NCI-H2196 treated with DMSO at 0.1 percent for 48 hours (cell line): ENCODE measurements around the gene KDR.

ENCODE experiments used
- DNase-seq: peaks from one replicate; lab custom pipeline; 2025; ENCODE audit not compliant: unreplicated experiment; lab: John Stamatoyannopoulos, UW

KDR gene

GRCh38 chr4:55080174-55080865 lies 45.1 kb downstream of the KDR start:
- no peak for DNase-seq

- DNase-seq = no peak
These were observed 45.8 kb downstream of the KDR start for GRCh38 chr4:55079451-55080173.

- DNase-seq = no peak
These were observed 46.4 kb downstream of the KDR start for GRCh38 chr4:55078987-55079386.

GRCh38 chr4:55077577-55077976 lies 47.8 kb downstream of the KDR start:
- DNase-seq = no peak

DNA sequence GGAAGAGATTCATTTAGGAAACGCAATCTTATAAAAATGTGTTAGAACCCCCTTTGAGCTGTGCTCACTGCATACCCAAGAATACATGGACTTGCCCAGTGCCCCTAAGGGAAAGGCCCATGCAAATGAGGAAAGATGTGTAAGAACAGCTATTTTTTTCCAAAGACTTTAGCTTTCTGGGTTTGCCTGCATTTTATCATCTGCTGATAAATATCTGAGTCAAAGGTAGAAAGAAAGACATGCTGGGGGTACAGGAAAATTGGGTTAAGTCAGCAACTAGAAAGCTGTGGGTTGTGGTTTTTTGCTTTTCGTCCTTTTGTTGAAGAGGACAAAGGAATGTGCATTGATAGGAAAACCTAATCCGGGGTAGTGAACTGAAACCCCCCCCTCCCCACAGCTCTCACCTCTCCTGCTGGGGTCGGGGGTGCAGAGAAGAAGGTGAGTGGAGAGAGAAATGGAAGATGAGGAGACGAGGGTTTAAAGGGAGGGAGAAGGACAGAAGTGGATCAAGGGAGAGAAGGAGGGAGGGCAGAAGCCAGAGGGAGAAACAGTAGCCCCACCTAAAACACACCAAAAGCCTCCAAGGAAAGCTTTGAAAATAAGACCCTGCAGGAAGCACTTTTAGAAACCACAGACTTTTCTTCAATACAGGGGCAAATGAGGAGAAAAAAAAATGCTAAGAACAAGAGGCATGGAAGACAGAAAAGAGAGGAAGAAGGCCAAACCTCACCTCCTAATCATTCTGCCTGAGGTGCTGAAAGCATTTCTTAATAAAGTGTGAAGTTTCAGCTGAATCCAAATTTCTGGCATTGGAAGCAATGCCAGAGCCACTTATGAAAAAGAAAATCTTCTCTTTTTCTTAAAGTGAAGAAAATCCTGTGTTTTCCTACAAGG lies 49.3 kb downstream of the KDR start:
- DNase-seq = no peak

DNA sequence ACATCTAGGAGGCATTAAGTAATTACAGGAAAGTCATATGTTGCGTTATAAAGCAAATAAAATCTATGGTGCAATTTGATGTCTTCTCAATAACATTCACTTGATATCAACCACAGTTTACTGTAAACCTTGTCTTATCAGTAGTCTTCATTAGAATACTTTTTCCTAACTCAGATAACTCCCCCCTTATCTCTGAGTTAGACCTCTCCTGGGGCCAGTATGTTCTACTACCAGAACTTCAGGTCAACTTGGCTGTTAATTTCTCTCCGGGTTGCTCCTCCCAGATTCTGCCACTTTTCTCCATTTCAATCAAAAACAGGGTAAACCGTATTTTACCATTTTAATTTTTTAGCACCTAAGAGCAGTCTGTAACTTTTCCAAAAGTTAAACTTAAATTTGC lies 50.0 kb downstream of the KDR start:
- DNase-seq = no peak

GRCh38 chr4:55074386-55074785 lies 51.0 kb downstream of the KDR start:
- no peak for DNase-seq

- no peak for DNase-seq
These were observed 53.4 kb downstream of the KDR start for GRCh38 chr4:55071951-55072350.

DNA sequence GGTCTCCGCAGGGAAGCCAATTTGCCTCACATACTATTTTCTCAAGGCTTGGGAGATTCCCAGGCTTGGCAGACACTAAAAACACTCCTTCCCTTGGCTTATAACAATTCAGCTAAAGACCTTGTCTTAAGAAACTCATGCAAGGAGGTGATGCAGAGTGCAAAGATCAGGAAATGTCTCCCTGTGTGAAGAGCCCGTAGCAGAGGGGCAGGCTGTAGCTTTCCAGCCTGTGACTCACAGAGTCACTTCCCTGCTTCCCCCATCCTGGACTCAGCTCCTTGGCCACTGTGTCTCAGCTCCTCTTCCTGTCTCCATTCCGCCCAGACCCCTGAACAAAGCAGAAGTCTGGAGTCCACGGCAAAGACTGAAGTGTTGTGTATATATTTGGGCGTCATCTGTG lies 56.1 kb downstream of the KDR start:
- no peak for DNase-seq

GRCh38 chr4:55068522-55068921 lies 56.9 kb downstream of the KDR start:
- DNase-seq = no peak

DNA sequence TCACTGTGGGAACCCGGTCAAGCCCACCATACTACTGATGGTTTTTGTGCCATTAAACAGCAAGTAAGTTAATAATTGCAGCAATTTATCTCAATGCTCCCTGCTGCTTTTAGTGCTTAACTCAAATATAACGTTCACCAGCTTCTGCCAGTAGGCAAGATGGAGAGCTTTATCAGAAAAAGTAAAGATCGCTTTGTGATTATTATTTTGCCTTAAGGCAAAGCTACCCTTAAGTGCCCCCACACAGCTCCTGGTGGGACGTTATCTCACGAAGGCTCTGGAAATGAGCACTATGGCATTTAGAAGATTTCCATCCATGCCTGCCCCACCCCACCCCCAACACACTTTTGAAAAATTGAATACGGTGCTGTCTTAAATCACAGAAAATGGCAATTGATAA lies 59.4 kb downstream of the KDR start:
- DNase-seq = no peak

DNA sequence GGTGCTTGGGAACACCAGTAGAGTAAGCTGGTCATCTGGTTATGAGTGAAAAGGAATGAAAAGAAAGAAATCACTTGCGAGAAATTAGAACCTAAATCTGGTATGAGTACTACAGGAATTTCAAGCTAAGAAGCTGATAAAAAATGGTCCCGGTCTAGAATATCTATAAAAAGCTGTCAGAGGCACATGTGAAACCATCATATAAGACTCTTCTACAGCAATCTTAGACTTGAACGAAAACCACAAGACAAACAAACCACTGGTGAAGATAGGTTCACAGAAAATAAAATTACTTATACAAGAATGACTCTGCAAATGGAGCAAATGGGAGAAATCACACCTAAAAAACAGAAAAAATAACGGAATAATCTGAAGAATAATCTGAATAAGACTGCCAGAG lies 69.9 kb downstream of the KDR start:
- no peak for DNase-seq

- DNase-seq = no peak
These were observed 73.9 kb downstream of the KDR start for GRCh38 chr4:55051532-55051931.

GRCh38 chr4:55050418-55050950 lies 74.9 kb downstream of the KDR start:
- no peak for DNase-seq

DNA sequence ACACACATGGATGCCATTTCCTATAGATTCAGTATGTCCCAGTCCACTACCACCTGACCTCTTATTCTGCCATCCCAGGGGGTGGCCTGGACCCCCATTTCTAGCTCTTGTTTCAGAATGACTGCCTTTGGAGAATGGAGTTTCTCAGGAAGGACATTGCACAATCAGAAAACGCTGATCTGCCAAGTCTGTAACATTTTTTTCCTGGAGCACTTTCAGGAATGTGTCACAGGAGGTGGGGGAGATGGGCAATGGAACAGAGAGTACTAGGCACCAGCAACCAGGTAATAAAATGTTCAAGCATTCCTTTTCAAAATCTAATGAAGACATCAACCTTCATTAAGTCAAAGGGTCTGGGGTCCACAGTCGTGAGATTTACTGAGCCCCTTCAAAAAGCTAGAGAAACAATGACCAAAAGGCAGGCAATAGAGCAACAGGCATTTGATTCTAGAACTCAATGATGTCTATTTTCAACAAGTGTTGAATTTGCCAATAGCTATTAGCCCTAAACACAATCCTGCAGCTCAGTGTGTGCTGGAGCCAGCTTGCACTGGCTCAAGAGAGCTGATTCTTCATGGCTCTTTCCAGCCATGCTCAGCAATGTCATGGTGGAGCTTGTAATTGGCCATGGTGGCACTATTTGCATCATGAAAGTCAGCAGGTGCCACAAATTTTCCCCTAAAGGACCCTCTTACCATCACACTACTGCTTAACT lies 87.1 kb downstream of the KDR start:
- DNase-seq = no peak

GRCh38 chr4:55037728-55038127 lies 87.7 kb downstream of the KDR start:
- no peak for DNase-seq

DNA sequence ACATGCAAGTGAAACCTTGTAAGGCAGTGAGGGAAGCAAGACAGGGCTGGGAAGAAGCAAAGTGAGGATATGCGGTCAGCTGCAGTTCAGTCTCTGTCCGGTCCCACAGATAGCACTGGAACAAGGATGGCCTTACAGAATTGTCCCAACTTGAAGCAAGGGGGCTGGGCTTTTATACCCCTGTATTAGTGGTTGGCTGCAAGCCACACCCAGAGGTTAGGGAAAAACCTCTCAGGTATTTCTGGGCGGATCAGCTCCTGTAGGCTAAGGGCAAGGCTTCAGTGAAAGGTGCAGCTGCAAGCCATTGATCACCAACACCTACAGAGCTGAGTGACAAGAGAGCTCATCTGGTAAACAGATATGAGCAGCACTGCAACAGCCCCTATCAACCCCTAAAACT lies 89.0 kb downstream of the KDR start:
- no peak for DNase-seq

DNA sequence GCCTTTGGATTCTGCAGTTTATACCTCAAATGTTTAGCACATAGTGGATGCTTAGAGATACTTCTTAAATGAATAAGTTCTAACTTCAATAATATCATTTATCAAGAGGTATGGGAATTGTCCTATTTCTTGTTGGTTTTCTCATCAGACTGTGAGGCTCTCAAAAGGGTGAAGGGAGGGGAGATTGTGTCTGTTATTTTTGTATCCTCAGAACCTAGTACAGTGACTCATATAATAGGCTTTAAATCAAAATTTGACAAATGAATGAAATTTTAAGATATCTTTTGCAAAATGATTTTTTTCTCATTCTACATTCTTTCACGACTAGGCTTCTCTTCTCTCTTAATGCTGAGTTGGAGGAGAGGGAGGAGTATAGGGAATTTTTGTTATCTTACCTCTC lies 89.5 kb downstream of the KDR start:
- no peak for DNase-seq

DNA sequence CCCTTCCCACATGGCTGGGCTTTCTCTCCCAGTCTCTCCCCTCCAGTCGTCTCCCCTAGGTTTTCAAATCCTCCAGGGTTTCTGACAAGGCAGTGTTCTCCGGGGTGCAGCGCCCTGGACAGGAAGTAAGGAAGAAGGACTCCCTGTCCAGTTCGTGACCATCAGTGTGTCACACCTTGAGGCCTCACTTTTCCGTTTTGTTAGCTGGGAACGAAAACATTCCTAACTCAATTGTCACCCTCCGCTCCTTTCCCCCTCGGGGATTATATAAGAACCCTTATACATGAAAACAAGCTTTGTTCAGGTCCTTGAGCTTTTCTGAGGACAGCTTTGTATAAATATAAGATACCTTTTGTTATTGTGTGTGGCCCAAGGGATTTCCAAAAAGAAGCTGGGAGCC lies 92.1 kb downstream of the KDR start:
- DNase-seq = no peak

- DNase-seq = no peak
These were observed 92.6 kb downstream of the KDR start for GRCh38 chr4:55032788-55033187.

- no peak for DNase-seq
These were observed 93.2 kb downstream of the KDR start for GRCh38 chr4:55032179-55032578.
